ENCODE measurements around the gene GPR63.

GRCh38 chr6:96826865-96827264 lies 10.4 kb downstream of the GPR63 start:
- TF ChIP-seq GABPA (IDR thresholded peaks at IDR 0.05; ENCODE audit: low read depth) = no peak
- no peak for TF ChIP-seq CTCF (IDR thresholded peaks at IDR 0.05; ENCODE audit: insufficient read depth, low read length)
- no peak for TF ChIP-seq REST (IDR thresholded peaks at IDR 0.05; ENCODE audit: insufficient replicate concordance, low read depth)
- no peak for TF ChIP-seq POLR2AphosphoS5 (IDR thresholded peaks at IDR 0.05; ENCODE audit: low read depth)

All from HL-60 (cell line).